ENCODE measurements around the gene PTP4A2. TPM values are rescaled to one million over a fixed set of nuclear protein-coding genes. Genes with fewer than 3 reads are reported as not detected.

PTP4A2 gene
- total and polyA plus RNA-seq, 2 of the 8 experiments (the other 6 are each of a cell fraction or from before 2014, with no cell fraction given): 87.4 to 214 TPM

- TF ChIP-seq POLR2A (IDR thresholded peaks at IDR 0.05; ENCODE audit: control extremely low read depth in 1 of 2, low read depth in 2 of 2, low read length in 2 of 2): no peak
- TF ChIP-seq NRF1 (IDR thresholded peaks at IDR 0.05; ENCODE audit: low read depth, low read length): no peak
- no peak for TF ChIP-seq EGR1 (IDR thresholded peaks at IDR 0.05; ENCODE audit: borderline replicate concordance, low read depth, low read length)
- no peak for TF ChIP-seq GTF2F1 (IDR thresholded peaks at IDR 0.05; ENCODE audit: borderline replicate concordance, low read depth, low read length)
Measured at GRCh38 chr1:31984419-31985347, 46.5 kb upstream of the PTP4A2 start (continued).
